SK-N-SH (cell line): ENCODE measurements around the gene ITGAE.

Source experiments
- ELF1 ChIP-seq: IDR thresholded peaks from 2 replicates; pipeline ENCODE4 v1.4.0; 2012
- EZH2phosphoT487 ChIP-seq: fragments of 200-600 bp; sonication (generic); IDR thresholded peaks from 2 replicates; pipeline ENCODE4 v1.6.1; 2017; ENCODE audit warnings: low read depth, mixed run types, mild to moderate bottlenecking, antibody characterized with exemption, moderate library complexity, borderline replicate concordance
- RCOR1 ChIP-seq: fragments of 150-350 bp; IDR thresholded peaks from 2 replicates; pipeline ENCODE4 v1.6.1; 2017; ENCODE audit warnings: antibody characterized with exemption, low read length
- RXRA ChIP-seq: IDR thresholded peaks from 2 replicates; pipeline ENCODE4 v1.4.0; 2012; ENCODE audit warnings: low read depth, mild to moderate bottlenecking, borderline replicate concordance
- TCF12 ChIP-seq: IDR thresholded peaks from 2 replicates; pipeline ENCODE4 v1.4.0; 2012
- TF ChIP-seq, protein P1 (sequence below): IDR thresholded peaks from 2 replicates; pipeline ENCODE4 v1.6.1; 2012; ENCODE audit warnings: mild to moderate bottlenecking, low read depth, low read length, moderate library complexity
- TF ChIP-seq, protein P2 (sequence below): fragments of 200-600 bp; sonication (generic); IDR thresholded peaks from 2 replicates; pipeline ENCODE4 v1.6.1; 2017; ENCODE audit warnings: antibody characterized with exemption, mild to moderate bottlenecking, moderate library complexity
- TF ChIP-seq, protein P3 (sequence below): IDR thresholded peaks from 2 replicates; pipeline ENCODE4 v1.4.0; 2012; ENCODE audit warnings: low read depth, borderline replicate concordance

DNA sequence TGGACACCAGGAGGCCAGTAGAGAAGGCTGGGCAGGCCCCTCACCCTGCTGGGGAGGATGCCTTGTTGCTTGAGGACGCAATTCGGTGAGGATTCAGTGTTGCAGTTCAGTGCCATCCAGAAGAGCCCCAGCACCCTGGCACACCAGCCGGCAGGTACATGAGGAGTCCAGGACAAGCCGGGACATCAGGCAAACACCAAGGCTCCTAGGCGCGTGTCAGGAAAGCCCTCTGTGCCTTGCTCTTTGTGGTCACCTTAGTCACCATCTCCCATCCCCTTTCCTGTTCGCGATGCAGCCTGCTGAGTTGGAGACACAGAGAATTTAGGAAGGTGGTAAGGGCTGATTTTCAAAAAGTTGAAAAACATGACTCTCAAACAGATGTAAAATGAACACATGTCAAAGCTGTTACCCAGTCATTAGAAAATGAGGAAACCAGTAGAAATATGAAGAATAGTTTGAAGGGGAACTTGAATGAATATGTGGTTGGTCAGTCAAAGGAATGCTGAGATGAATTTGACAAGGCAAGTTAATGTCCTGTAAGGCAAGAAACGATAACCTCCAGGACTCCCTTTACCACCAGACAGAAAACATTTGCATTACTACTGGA, 47.3 kb upstream of the ITGAE start:
- TF ChIP-seq, protein P1, sequence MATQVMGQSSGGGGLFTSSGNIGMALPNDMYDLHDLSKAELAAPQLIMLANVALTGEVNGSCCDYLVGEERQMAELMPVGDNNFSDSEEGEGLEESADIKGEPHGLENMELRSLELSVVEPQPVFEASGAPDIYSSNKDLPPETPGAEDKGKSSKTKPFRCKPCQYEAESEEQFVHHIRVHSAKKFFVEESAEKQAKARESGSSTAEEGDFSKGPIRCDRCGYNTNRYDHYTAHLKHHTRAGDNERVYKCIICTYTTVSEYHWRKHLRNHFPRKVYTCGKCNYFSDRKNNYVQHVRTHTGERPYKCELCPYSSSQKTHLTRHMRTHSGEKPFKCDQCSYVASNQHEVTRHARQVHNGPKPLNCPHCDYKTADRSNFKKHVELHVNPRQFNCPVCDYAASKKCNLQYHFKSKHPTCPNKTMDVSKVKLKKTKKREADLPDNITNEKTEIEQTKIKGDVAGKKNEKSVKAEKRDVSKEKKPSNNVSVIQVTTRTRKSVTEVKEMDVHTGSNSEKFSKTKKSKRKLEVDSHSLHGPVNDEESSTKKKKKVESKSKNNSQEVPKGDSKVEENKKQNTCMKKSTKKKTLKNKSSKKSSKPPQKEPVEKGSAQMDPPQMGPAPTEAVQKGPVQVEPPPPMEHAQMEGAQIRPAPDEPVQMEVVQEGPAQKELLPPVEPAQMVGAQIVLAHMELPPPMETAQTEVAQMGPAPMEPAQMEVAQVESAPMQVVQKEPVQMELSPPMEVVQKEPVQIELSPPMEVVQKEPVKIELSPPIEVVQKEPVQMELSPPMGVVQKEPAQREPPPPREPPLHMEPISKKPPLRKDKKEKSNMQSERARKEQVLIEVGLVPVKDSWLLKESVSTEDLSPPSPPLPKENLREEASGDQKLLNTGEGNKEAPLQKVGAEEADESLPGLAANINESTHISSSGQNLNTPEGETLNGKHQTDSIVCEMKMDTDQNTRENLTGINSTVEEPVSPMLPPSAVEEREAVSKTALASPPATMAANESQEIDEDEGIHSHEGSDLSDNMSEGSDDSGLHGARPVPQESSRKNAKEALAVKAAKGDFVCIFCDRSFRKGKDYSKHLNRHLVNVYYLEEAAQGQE = no peak
- TF ChIP-seq, protein P2, sequence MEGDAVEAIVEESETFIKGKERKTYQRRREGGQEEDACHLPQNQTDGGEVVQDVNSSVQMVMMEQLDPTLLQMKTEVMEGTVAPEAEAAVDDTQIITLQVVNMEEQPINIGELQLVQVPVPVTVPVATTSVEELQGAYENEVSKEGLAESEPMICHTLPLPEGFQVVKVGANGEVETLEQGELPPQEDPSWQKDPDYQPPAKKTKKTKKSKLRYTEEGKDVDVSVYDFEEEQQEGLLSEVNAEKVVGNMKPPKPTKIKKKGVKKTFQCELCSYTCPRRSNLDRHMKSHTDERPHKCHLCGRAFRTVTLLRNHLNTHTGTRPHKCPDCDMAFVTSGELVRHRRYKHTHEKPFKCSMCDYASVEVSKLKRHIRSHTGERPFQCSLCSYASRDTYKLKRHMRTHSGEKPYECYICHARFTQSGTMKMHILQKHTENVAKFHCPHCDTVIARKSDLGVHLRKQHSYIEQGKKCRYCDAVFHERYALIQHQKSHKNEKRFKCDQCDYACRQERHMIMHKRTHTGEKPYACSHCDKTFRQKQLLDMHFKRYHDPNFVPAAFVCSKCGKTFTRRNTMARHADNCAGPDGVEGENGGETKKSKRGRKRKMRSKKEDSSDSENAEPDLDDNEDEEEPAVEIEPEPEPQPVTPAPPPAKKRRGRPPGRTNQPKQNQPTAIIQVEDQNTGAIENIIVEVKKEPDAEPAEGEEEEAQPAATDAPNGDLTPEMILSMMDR = no peak
- TF ChIP-seq TCF12 (no peak), EZH2phosphoT487 (no peak), RCOR1 (no peak), ELF1 (no peak), RXRA (no peak)
- TF ChIP-seq, protein P3, sequence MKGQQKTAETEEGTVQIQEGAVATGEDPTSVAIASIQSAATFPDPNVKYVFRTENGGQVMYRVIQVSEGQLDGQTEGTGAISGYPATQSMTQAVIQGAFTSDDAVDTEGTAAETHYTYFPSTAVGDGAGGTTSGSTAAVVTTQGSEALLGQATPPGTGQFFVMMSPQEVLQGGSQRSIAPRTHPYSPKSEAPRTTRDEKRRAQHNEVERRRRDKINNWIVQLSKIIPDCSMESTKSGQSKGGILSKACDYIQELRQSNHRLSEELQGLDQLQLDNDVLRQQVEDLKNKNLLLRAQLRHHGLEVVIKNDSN = no peak
